GM21526 (cell line): ENCODE data around the gene GTF3C5.
"Not testable (repeated sequence)": the region's sequence is repeated elsewhere in the genome, so short reads cannot be mapped to it uniquely, and the experiment has no call there.

Experiments used
- ATAC-seq: cut with Tn5 transposase; IDR thresholded peaks from one replicate; pipeline ENCODE4 v1.9.1; 2021; ENCODE audit warnings: moderate library complexity; ENCODE audit not compliant: unreplicated experiment, low FRiP score

GTF3C5 gene

DNA sequence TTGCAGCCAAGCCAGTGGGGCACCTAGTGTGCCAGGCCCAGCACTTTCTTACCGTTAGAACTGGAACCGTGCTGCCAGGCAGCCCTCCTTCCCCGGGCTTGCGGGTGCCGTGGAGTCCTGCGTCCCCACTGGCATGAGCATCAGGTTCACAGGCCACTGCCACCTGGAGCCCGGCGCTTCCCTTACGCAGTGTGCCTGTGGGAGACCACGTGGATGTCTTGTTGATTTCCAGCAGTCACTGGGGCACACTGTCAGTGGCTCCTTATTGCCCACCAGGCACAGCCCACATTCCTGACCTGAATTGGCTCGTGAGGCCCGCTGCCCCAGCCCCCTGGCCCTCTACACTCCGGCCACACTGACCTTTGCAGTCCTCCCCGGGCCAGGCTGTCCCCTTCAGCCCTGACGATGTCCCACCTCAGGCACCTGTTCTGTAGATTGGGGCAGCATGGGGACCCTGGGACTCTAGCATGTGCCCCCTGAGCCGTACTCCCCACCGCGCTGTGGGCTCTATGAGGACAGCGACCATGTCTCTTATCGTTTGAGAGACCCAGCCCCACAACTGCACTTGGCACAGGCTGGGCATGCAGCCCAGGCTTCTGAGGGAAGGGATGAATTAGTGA lies 20.6 kb downstream of the GTF3C5 start:
- no peak for ATAC-seq

DNA sequence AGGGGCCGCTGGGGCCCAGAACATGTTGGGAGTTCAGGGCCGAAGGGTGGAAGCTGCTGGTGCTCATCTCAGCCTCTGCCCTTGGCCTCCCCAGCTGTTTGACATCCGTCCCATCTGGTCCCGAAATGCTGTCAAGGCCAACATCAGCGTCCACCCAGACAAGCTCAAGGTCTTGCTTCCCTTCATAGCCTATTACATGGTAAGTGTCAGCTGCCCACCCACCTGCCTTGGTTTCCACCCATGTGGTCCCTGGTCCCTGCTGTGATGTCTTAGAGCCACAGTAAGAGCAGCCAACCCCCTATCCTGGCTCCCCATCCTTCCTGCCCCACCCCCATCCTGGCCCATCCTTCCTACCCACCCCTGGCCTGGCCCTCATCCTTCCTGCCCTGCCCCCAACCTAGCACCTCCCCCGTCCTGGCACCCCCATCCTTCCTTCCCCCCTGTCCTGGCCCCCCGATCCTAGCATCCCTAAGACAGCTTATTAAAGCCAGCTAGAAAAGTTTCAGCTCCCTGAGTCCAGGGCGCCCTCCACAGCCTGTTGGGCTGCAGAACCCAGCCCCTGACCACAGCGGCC lies 21.3 kb downstream of the GTF3C5 start:
- no peak for ATAC-seq

DNA sequence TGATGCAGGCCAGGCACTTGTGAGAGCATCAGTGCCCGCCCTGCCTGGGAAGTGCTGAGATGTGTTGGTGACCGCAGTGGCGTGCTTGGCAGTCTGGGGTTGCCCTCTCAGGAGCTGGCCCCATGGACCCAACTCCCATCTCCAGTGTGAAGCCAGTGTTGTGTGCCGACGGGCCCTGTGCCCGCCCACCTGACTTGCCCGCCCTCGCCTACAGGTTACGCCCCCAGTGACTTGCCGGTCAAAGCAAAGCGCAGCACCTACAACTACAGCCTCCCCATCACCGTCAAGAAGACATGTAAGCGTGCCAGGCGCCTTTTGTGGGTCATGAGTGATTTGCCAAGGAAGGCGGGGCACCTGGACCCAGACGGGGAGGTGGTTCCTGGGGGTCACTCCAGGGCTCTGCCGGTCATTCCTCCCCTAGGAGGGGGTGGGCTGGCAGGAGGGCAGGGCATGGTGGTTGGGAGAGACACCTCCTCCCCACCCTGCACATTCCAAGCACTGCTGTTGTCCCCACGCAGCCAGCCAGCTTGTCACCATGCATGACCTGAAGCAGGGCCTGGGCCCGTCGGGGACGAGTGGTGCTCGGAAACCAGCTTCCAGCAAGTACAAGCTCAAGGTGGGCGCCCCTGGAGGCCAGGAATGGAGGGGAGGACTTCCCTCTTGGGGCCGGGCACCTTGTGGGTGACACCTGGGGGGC lies 23.5 kb downstream of the GTF3C5 start:
- no peak for ATAC-seq

DNA sequence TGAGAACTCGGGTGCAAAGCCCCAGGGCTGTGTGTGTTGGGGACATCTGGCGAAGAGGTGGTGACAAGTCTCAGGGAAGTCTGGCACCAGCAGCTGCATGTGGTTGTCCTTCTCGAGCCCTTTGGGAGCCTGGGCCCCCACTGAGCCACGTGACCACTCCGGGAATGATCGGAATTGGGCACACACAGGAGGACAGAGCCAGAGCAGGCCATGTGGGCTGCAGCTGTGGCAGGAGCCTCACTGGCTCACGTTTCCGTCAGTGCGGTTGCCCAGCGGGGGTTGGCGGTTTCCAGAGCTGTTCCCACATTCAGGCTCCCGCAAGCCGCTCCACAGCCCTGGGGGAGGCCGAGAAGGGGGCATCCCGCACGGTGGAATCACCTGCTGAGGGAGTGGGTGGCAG lies 24.2 kb downstream of the GTF3C5 start:
- no peak for ATAC-seq

DNA sequence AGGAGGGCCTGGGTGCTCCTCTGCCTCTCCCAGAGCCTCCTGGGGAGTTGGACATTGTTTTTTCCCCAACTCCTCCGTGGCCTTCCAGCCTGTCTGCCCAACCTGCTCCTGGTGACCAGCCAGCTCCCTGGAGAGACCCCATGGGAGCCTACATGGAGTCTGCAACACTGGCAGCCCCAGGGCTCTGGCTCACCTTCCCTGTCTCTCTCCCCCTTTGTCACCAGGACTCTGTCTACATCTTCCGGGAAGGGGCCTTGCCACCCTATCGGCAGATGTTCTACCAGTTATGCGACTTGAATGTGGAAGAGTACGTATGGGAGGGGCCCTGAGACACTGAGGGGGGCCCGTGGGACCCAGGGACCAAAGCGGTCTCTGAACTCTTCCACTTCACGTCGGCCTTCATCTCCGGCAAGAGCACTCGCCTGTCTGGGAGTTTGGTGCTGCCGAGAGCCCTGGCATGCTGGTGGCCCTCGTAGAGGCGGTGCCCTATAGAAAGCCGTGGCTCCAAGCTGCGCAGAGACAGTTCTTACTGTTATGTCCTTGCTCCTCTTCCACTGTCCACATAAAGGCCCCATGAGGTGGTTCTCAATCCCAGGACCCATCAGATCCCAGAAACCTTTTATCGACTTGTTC lies 25.1 kb downstream of the GTF3C5 start:
- ATAC-seq, result no peak

DNA sequence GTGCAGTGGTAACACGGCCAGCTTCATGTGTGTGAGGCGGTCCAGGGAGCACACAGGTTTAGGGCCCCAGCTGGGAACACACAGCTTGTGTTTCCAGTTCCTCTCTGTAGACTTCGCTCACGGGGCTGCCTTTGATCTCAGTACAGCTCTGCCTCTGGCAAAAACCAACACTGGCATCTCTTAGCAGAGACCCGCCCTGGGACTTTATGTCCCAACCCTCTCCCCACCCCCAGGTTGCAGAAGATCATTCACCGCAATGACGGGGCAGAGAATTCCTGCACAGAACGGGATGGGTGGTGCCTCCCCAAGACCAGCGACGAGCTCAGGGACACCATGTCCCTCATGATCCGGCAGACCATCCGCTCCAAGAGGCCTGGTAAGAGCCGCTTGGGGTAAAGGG lies 25.7 kb downstream of the GTF3C5 start:
- ATAC-seq, result no peak

DNA sequence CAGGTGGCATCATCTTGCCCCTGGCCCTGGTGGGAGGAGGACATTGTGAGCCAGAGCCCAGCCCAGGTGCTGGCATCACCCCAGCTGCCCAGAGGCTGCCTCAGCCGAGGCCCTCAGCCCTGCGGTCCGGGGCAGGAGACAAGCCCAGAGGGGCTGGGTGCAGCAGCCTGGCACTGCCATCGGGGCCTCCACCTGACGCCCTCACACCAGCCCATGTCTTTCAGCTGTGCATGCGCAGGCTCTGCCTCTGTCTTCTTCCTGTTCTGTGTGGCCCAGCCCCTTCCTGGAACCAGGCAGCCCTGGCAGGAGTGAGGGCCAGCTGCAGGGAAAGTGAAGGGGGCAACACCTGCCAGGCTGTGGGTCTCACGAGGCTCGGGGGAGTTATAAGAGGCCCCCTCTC lies 26.2 kb downstream of the GTF3C5 start:
- ATAC-seq, result no peak

DNA sequence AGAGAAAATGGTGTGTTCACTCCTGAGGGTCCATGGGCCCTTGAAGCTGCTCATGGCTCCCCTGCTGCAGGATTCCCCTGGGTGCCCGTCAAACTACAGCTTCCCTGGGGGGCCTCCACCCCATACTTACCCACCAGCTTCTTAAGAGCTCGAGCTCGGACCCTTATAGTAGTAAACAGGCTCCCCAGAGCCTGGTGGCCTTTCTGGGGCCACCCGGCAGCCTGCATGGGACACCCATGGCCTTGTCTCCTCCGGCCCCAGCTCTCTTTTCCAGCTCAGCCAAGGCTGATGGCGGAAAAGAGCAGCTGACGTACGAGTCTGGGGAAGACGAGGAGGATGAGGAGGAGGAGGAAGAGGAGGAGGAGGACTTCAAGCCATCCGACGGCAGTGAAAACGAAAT lies 26.8 kb downstream of the GTF3C5 start:
- ATAC-seq, result no peak

DNA sequence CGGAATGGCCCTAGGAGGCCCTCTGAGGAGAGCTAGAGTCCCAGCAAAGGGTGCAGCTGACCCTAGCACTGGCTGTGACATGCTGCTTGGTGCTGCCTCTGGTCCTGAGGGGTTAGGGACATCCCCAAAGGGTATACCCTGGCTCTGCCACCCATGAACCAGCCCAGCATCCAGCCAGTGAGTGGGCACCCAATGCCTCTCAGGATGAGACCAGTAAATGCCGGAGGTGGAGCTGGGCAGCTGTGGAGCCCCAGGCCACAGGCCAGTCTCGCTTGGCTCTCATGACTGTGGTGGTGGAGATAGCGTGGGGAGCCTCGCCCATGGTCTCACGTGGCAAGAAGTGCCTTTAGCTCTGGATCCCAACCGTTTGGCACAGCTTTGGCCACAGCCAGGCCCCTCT lies 27.3 kb downstream of the GTF3C5 start:
- no peak for ATAC-seq

DNA sequence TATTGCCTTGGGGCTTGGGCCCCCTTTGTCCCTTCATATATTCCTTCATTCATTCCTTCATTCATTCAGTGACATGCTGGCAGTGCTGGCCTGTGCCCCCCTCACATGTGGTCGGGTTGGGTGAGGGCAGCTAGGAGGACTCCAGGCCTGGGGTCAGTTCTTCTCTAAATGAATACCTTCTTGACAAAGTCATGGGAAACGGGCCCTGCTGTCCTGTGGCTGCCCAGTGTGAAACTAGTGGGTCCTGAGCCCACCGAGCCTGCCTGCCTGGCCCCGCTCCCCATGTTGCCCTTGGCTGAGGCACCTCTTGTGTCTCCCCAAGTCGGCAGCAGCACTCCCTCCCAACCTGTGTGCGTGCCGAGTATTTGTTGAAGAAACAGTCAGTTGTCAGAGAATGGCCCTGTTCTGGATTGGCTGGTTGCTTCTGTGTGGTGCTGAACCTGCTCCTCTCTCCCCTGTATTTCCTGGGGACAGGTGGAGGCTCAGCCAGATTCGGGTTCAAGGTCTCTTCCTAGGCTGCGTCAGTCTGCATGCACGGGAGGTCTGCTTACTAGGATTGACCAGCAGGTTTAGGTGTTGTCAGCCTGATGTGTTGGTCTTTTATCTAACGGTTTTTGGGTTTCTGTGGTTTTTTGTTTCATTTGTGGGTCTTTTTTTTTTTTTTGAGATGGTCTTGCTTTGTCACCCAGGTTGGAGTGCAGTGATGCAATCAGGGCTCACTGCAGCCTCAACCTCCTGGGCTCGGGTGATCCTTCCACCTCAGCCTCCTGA lies 27.9 kb downstream of the GTF3C5 start:
- ATAC-seq, result no peak

DNA sequence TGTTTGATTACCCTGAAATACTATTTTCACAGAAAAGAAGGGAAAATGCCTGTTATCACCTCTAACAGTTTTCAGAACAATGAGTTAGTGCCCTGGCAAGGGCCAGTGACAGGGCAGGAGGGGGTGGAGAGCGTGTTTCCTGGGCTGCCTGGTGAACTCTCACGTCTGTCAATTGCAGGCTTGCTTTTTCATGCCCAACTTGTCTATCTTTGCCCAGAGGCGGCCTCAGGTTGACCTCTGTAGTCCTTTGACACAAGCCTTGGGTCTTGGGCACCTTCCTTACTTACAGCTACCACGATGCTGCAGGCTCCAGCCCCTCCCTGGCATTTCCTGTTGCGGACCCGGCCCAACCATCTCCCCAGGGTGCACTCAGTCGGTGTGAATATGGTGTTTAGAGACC lies 28.8 kb downstream of the GTF3C5 start:
- no peak for ATAC-seq

DNA sequence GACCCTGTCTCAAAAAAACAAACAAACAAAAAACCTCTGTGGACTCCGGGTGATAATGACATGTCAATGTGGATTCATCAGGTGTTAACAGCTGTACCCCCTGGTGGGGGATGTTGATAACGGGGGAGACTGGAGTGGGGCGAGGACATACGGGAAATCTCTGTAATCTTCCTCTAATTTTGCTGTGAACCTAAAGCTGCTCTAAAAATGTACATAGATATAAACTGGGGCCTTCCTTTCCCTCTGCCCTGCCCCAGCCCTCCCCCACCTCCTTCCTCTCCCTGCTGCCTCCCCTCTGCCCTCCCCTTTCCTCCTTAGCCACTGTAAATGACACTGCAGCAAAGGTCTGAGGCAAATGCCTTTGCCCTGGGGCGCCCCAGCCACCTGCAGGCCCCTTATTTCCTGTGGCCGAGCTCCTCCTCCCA lies 29.6 kb downstream of the GTF3C5 start:
- no peak for ATAC-seq

DNA sequence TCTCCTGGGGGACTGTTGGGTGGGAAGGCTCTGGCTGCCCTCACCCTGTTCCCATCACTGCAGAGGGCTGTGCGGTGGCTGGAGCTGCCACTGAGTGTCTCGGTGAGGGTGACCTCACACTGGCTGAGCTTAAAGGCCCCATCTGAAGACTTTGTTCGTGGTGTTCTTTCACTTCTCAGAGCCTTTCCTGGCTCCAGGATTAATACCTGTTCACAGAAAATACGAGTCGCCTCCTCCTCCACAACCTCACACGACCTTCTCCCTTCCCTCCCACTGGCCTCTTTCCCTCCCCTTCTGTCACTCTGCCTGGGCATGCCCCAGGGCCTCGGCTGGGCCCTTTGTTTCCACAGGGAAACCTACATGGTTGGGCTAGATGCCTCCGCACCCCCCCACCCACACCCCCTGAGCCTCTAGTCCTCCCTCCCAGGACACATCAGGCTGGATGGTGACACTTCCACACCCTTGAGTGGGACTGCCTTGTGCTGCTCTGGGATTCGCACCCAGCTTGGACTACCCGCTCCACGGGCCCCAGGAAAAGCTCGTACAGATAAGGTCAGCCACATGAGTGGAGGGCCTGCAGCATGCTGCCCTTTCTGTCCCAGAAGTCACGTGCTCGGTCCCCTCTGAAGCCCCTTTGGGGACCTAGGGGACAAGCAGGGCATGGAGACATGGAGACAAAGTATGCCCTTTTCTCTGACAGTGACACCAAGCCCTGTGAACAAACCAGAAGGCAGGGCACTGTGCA lies 30.4 kb downstream of the GTF3C5 start:
- ATAC-seq, result not testable (repeated sequence)

DNA sequence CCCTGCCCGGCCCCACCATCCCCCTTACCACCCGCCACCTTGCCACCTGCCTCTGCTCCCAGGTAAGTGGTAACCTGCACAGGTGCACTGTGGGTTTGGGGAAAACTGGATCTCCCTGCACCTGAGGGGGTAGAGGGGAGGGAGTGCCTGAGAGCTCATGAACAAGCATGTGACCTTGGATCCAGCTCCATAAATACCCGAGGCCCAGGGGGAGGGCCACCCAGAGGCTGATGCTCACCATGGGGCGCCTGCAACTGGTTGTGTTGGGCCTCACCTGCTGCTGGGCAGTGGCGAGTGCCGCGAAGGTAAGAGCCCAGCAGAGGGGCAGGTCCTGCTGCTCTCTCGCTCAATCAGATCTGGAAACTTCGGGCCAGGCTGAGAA lies 31.0 kb downstream of the GTF3C5 start, which contains the start of gene CEL:
TSS of gene CEL (plus strand) at position 218 of the 382 bp plus-strand sequence. CDS start at position 240, 22 bp downstream.
- ATAC-seq, result not testable (repeated sequence)

DNA sequence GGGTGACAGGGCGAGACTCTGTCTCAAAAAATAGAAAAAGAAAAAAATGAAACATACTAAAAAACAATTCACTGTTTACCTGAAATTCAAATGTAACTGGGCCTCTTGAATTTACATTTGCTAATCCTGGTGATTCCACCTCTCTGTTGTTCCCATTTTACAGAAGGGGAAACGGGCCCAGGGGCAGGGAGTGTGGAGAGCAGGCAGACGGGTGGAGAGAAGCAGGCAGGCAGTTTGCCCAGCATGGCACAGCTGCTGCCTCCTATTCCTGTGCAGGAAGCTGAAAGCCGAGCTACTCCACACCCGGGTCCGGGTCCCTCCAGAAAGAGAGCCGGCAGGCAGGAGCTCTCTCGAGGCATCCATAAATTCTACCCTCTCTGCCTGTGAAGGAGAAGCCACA lies 31.8 kb downstream of the GTF3C5 start:
- ATAC-seq, result not testable (repeated sequence)

DNA sequence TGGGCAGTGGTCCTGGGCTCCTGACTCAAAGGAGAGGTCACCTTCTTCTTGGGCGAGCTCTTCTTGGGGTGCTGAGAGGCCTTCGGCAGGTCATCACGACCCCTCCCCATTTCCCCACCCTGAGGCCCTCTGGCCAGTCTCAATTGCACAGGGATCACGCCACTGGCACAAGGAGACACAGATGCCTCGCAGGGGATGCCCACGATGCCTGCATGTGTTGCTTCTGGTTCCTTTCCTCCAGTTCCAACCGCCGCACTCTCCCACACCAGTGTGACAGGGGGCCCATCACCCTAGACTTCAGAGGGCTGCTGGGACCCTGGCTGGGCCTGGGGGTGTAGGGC lies 32.3 kb downstream of the GTF3C5 start:
- no peak for ATAC-seq

DNA sequence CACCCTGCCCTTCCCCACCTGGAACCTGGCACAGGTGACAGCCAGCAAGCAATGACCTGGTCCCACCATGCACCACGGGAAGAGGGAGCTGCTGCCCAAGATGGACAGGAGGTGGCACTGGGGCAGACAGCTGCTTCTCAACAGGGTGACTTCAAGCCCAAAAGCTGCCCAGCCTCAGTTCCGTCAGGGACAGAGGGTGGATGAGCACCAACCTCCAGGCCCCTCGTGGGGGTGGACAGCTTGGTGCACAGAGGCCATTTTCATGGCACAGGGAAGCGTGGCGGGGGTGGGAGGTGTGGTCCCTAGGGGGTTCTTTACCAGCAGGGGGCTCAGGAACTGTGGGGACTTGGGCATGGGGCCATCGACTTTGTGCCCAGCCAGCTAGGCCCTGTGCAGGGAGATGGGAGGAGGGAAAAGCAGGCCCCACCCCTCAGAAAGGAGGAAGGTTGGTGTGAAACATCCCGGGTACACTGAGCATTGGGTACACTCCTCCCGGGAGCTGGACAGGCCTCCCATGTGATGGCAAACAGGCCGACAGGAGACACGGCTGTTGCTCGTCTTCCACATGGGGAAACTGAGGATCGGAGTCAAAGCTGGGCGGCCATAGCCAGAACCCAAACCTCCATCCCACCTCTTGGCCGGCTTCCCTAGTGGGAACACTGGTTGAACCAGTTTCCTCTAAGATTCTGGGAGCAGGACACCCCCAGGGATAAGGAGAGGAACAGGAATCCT lies 32.9 kb downstream of the GTF3C5 start:
- no peak for ATAC-seq

DNA sequence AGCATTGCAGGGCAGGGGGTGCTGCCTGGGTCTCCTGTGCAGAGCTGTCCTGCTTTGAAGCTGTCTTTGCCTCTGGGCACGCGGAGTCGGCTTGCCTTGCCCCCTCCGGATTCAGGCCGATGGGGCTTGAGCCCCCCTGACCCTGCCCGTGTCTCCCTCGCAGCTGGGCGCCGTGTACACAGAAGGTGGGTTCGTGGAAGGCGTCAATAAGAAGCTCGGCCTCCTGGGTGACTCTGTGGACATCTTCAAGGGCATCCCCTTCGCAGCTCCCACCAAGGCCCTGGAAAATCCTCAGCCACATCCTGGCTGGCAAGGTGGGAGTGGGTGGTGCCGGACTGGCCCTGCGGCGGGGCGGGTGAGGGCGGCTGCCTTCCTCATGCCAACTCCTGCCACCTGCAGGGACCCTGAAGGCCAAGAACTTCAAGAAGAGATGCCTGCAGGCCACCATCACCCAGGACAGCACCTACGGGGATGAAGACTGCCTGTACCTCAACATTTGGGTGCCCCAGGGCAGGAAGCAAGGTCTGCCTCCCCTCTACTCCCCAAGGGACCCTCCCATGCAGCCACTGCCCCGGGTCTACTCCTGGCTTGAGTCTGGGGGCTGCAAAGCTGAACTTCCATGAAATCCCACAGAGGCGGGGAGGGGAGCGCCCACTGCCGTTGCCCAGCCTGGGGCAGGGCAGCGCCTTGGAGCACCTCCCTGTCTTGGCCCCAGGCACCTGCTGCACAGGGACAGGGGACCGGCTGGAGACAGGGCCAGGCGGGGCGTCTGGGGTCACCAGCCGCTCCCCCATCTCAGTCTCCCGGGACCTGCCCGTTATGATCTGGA lies 33.7 kb downstream of the GTF3C5 start:
- ATAC-seq, result no peak

DNA sequence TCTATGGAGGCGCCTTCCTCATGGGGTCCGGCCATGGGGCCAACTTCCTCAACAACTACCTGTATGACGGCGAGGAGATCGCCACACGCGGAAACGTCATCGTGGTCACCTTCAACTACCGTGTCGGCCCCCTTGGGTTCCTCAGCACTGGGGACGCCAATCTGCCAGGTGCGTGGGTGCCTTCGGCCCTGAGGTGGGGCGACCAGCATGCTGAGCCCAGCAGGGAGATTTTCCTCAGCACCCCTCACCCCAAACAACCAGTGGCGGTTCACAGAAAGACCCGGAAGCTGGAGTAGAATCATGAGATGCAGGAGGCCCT lies 34.2 kb downstream of the GTF3C5 start:
- no peak for ATAC-seq
